IMR-90 (cell line): ENCODE measurements around the gene AHNAK2. TPM values are rescaled to one million over a fixed set of nuclear protein-coding genes. Genes with fewer than 3 reads are reported as not detected.

ENCODE experiments used
- ATAC-seq: fragments of 200-7000 bp; cut with Tn5 transposase; 2 replicates; pipeline ENCODE4 v1.9.1; 2020; ENCODE audit warnings: low read depth, mild to moderate bottlenecking, moderate library complexity
- BruUV-seq: library from RNA; stranded (reverse); fragments of 400-500 nt; replicated peaks from 2 replicates; lab custom pipeline; 2021; lab: Mats Ljungman, UMichigan
- CTCF ChIA-PET: fragments of 300-600 bp; formaldehyde crosslinking; extraction: SDS; loops from one replicate; lab custom pipeline; 2021; ENCODE audit warnings: antibody characterized with exemption; lab: Yijun Ruan, JAX
- POLR2A ChIA-PET: fragments of 300-600 bp; sonication (Branson Sonifier 250); formaldehyde crosslinking; loops from one replicate; lab custom pipeline; 2022; ENCODE audit warnings: antibody characterized with exemption; ENCODE audit not compliant: unreplicated experiment; lab: Charles Lee
- DNase-seq: peaks from one replicate; pipeline ENCODE4 v3.0.0; 2013
- H2AFZ ChIP-seq: replicated peaks from 2 replicates; pipeline ENCODE3; 2013; ENCODE audit warnings: low read length, mild to moderate bottlenecking; ENCODE audit not compliant: poor library complexity
- H2AK5ac ChIP-seq: 2 replicates; pipeline ENCODE4 v1.6.1; 2013; ENCODE audit warnings: low read depth, low read length, inconsistent platforms
- H2AK9ac ChIP-seq: replicated peaks from 2 replicates; pipeline ENCODE3; 2013; ENCODE audit warnings: mild to moderate bottlenecking, low read depth, low read length, moderate library complexity; ENCODE audit not compliant: poor library complexity
- H2BK120ac ChIP-seq: 2 replicates; pipeline ENCODE4 v1.6.1; 2013; ENCODE audit warnings: low read depth, low read length, inconsistent platforms
- H2BK15ac ChIP-seq: 3 replicates; pipeline ENCODE4 v1.6.1; 2013; ENCODE audit warnings: low read depth, low read length, inconsistent platforms
- H2BK20ac ChIP-seq: 2 replicates; pipeline ENCODE4 v1.6.1; 2013; ENCODE audit warnings: low read depth, mild to moderate bottlenecking, inconsistent platforms, low read length, moderate library complexity
- H2BK5ac ChIP-seq: 2 replicates; pipeline ENCODE4 v1.6.1; 2013; ENCODE audit warnings: mild to moderate bottlenecking, low read depth, low read length, inconsistent platforms; ENCODE audit not compliant: poor library complexity, severe bottlenecking
- H3K14ac ChIP-seq: replicated peaks from 2 replicates; pipeline ENCODE4 v1.6.1; 2013; ENCODE audit warnings: low read depth, low read length, inconsistent platforms
- H3K18ac ChIP-seq: 2 replicates; pipeline ENCODE4 v1.6.1; 2013; ENCODE audit warnings: low read depth, low read length, control low read depth
- H3K23ac ChIP-seq: 2 replicates; pipeline ENCODE4 v1.6.1; 2013; ENCODE audit warnings: low read depth, low read length, inconsistent platforms
- H3K27ac ChIP-seq: 2 replicates; pipeline ENCODE4 v1.5.1; 2013; ENCODE audit warnings: mild to moderate bottlenecking, control low read depth, low read length; ENCODE audit not compliant: insufficient read depth
- H3K27me3 ChIP-seq: 2 replicates; pipeline ENCODE4 v1.6.1; 2013; ENCODE audit warnings: low read length; ENCODE audit not compliant: control insufficient read depth, insufficient read depth
- H3K36me3 ChIP-seq: 2 replicates; pipeline ENCODE4 v1.6.1; 2013; ENCODE audit warnings: low read length, mixed read lengths; ENCODE audit not compliant: control insufficient read depth, insufficient read depth
- H3K4ac ChIP-seq: 2 replicates; pipeline ENCODE4 v1.6.1; 2013; ENCODE audit warnings: low read depth, low read length, inconsistent platforms
- H3K4me1 ChIP-seq: 2 replicates; pipeline ENCODE4 v1.6.1; 2013; ENCODE audit warnings: low read length, mixed read lengths; ENCODE audit not compliant: control insufficient read depth, insufficient read depth
- H3K4me2 ChIP-seq: 2 replicates; pipeline ENCODE4 v1.6.1; 2013; ENCODE audit warnings: low read depth, mild to moderate bottlenecking, control low read depth, low read length, moderate library complexity
- H3K4me3 ChIP-seq: 2 replicates; pipeline ENCODE4 v1.5.1; 2013; ENCODE audit warnings: low read depth, mild to moderate bottlenecking, control low read depth, low read length, moderate library complexity; ENCODE audit not compliant: insufficient read depth
- H3K56ac ChIP-seq: 2 replicates; pipeline ENCODE4 v1.6.1; 2013; ENCODE audit warnings: low read length, inconsistent platforms; ENCODE audit not compliant: insufficient read depth; ENCODE audit errors: extremely low read depth
- H3K79me1 ChIP-seq, 2 experiments: 2 replicates each; pipeline ENCODE4 v1.6.1; 2013; ENCODE audit warnings: low read length in 2 of 2, inconsistent platforms in 1 of 2, low read depth in 1 of 2
- H3K9ac ChIP-seq: 2 replicates; pipeline ENCODE4 v1.6.1; 2013; ENCODE audit warnings: low read depth, low read length, control low read depth
- H3K9me1 ChIP-seq: 2 replicates; pipeline ENCODE4 v1.6.1; 2013; ENCODE audit warnings: low read length, inconsistent platforms; ENCODE audit not compliant: insufficient read depth
- H3K9me3 ChIP-seq: 2 replicates; pipeline ENCODE4 v1.6.1; 2013; ENCODE audit warnings: low read length; ENCODE audit not compliant: control insufficient read depth, insufficient read depth
- H4K20me1 ChIP-seq: 2 replicates; pipeline ENCODE4 v1.6.1; 2013; ENCODE audit warnings: low read length, inconsistent platforms; ENCODE audit not compliant: insufficient read depth
- H4K5ac ChIP-seq: 2 replicates; pipeline ENCODE4 v1.6.1; 2013; ENCODE audit warnings: mild to moderate bottlenecking, low read depth, low read length, control low read depth
- H4K8ac ChIP-seq, 2 experiments: 2 replicates each; pipeline ENCODE4 v1.6.1; 2013; ENCODE audit warnings: low read depth in 2 of 2, low read length in 2 of 2, control low read depth in 1 of 2, inconsistent platforms in 1 of 2
- H4K91ac ChIP-seq: 2 replicates; pipeline ENCODE4 v1.6.1; 2013; ENCODE audit warnings: low read depth, low read length, inconsistent platforms; ENCODE audit not compliant: insufficient read depth
- BHLHE40 ChIP-seq: fragments of 150-350 bp; IDR thresholded peaks from 2 replicates; pipeline ENCODE4 v1.6.1; 2016; ENCODE audit warnings: mild to moderate bottlenecking, low read depth, low read length
- CHD1 ChIP-seq: IDR thresholded peaks from 2 replicates; pipeline ENCODE4 v1.6.1; 2012; ENCODE audit warnings: low read depth, low read length, improper control_type of control experiment
- MAZ ChIP-seq: IDR thresholded peaks from 2 replicates; pipeline ENCODE4 v1.6.1; 2012; ENCODE audit warnings: low read depth, mild to moderate bottlenecking, low read length, improper control_type of control experiment, moderate library complexity, borderline replicate concordance
- RCOR1 ChIP-seq: IDR thresholded peaks from 2 replicates; pipeline ENCODE4 v1.6.1; 2012; ENCODE audit warnings: mild to moderate bottlenecking, low read length, improper control_type of control experiment; ENCODE audit not compliant: insufficient replicate concordance
- SMC3 ChIP-seq: fragments of 150-350 bp; IDR thresholded peaks from 2 replicates; pipeline ENCODE4 v1.6.1; 2016; ENCODE audit warnings: low read depth, mild to moderate bottlenecking, antibody characterized with exemption, low read length, moderate library complexity
- WGBS, 2 experiments: methylation state at CpG; one replicate each; pipeline versions ENCODE4 v1.1.5 to v1.1.7; 2013; ENCODE audit warnings: missing lambda C conversion rate in 2 of 2; ENCODE audit not compliant: insufficient read length in 1 of 2; ENCODE audit errors: extremely low coverage in 2 of 2; 5-methylcytosine and 5-hydroxymethylcytosine counted together
- dilution Hi-C: fragments of 300-500 bp; cut with HindIII; formaldehyde crosslinking; loops from one replicate; pipeline ENCODE4 v1.14.3; 2018; ENCODE audit warnings: low sequenced_read_pairs; ENCODE audit not compliant: unreplicated experiment
- in situ Hi-C: fragments of 300-500 bp; cut with MboI; formaldehyde crosslinking; loops from 3 replicates; pipeline ENCODE4 v1.14.3; 2019; ENCODE audit warnings: low sequenced_read_pairs, inconsistent platforms, mixed read lengths
- intact Hi-C: fragments of 100-400 bp; cut with micrococcal nuclease; formaldehyde crosslinking; loops from 2 replicates; pipeline ENCODE4 v1.10.0; 2022
- polyA plus RNA-seq, 3 experiments: library from polyadenylated mRNA; depleted of rRNA; stranded (reverse); fragments of >200 nt; gene quantifications; 2 replicates each; pipeline ENCODE4 v1.2.3, GENCODE V29; 2012; ENCODE audit warnings: low replicate concordance in 1 of 3
- total RNA-seq: library from RNA; depleted of rRNA; stranded (reverse); fragments of >200 nt; gene quantifications from 2 replicates; pipeline ENCODE4 v1.2.3, GENCODE V29; 2012
- TF ChIP-seq, protein P1 (sequence below): fragments of 150-350 bp; IDR thresholded peaks from 2 replicates; pipeline ENCODE4 v1.6.1; 2016; ENCODE audit warnings: low read depth, mild to moderate bottlenecking, low read length, moderate library complexity, borderline replicate concordance

The AHNAK2 gene
- total and polyA plus RNA-seq, 2 of the 4 experiments (the other 2 are of a cell fraction), result 2.6 to 7.9 TPM

DNA sequence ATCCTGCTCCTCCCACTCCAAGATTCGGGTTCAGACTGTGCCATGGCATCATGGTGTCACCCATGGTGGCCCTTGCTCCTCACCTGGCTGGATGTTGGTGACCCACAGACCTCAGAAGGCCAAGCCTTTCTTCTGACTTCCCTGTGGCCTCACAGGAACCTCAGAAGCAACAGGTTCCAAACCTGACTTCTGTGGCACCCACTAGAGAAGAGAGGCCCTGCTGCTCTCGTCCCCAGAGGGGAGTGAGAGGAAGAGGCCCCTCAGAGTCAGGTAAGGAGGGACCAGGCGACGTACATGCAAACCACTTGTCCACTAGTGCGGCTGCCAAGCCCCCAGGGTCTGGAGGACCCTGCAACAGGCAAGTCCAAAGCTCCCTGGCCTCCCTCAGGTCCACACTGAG lies 17.9 kb upstream of the AHNAK2 start:
- H3K4ac ChIP-seq, result no peak overlapping the region
- no peak overlapping the region for H2AK9ac ChIP-seq
- no peaks in the 10 kb centered on the region for H3K27me3 ChIP-seq
- peaks cover 2% of the 10 kb centered on the region; the same call in 1 of the 2 replicates for H3K9me1 ChIP-seq
- H3K18ac ChIP-seq, result no peak overlapping the region
- H3K4me3 ChIP-seq, result no peak overlapping the region
- H3K9me3 ChIP-seq, result 0 out of 2 replicates have a peak, but pooled peaks cover 3% of the 10 kb centered on the region
- H2AFZ ChIP-seq, result no peak overlapping the region
- no peak for ATAC-seq
- H4K5ac ChIP-seq, result no peak overlapping the region
- H2BK20ac ChIP-seq, result no peak overlapping the region
- no peak overlapping the region for H2BK5ac ChIP-seq
- peaks cover 12% of the 10 kb centered on the region; the same call in 1 of the 2 replicates for H3K36me3 ChIP-seq
- no peak overlapping the region for H3K27ac ChIP-seq
- in situ Hi-C loops (no loop called here), intact Hi-C loops (no loop called here), dilution Hi-C loops (no loop called here)
- ChIA-PET CTCF (no interaction called here), POLR2A (no interaction called here)
- no peak overlapping the region for H3K56ac ChIP-seq
- DNase-seq, result no peak
- H3K4me2 ChIP-seq, result no peak overlapping the region
- H3K4me1 ChIP-seq, result no peaks in the 10 kb centered on the region
- no TSS peak for BruUV-seq
- H2BK120ac ChIP-seq, result no peak overlapping the region
- WGBS, 2 experiments, result 95% methylated on average over 3 of the region's 5 CpGs; no CpG with 5 or more reads in 1 of the 2 experiments
- H4K20me1 ChIP-seq, result no peaks in the 10 kb centered on the region
- H4K8ac ChIP-seq, result no peak overlapping the region
- H3K79me1 ChIP-seq, result peaks cover 0 to 10% of the 10 kb centered on the region in 2 experiments; a peak in 1 of 4 replicates
- H4K91ac ChIP-seq, result no peak overlapping the region
- no peak overlapping the region for H3K14ac ChIP-seq
- no peak overlapping the region for H3K23ac ChIP-seq
- TF ChIP-seq MAZ (no peak), RCOR1 (no peak), BHLHE40 (no peak), CHD1 (no peak), SMC3 (no peak)
- TF ChIP-seq, protein P1, sequence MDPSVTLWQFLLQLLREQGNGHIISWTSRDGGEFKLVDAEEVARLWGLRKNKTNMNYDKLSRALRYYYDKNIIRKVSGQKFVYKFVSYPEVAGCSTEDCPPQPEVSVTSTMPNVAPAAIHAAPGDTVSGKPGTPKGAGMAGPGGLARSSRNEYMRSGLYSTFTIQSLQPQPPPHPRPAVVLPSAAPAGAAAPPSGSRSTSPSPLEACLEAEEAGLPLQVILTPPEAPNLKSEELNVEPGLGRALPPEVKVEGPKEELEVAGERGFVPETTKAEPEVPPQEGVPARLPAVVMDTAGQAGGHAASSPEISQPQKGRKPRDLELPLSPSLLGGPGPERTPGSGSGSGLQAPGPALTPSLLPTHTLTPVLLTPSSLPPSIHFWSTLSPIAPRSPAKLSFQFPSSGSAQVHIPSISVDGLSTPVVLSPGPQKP, result no peak
- H3K9ac ChIP-seq, result no peak overlapping the region
- no peak overlapping the region for H2BK15ac ChIP-seq
- no peak overlapping the region for H2AK5ac ChIP-seq
